ENCODE measurements around the gene C22orf39.

The C22orf39 gene, protein sequence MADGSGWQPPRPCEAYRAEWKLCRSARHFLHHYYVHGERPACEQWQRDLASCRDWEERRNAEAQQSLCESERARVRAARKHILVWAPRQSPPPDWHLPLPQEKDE

DNA sequence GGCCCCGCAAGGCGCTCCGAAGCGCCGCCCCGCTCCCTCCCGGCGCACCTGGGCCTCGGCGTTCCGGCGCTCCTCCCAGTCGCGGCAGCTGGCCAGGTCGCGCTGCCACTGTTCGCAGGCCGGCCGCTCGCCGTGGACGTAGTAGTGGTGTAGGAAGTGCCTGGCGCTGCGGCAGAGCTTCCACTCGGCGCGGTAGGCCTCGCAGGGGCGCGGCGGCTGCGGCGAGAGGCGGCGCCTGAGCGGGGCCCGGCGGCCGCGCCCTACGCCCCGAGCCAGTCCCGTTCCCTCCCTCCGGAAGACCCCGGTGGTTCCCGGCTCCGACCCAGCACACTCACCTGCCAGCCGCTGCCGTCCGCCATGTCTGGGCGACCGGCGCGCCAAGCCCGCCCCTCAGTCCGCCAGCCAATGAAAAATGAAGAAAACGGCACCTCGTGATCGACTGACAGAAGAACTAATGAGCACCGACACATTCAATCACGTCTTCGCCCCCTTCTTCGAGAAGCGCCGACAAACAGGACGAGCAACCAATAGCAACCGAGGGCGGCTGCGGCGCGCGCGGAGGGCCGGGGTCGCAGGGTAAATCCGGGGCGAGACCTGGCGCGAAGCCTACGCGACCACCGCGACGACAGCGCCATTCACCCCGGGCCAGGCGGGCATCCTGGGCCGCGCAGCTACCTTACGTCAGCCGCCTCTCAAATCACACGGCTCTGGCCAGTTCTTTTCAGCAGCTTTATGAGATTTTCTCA, at the start of gene C22orf39:
Gene C22orf39 (minus strand): TSS at position 382 of the 746 bp plus-strand sequence. CDS start 23 bp downstream, at position 359.
- DNase-seq: peak; percentile 89

DNA sequence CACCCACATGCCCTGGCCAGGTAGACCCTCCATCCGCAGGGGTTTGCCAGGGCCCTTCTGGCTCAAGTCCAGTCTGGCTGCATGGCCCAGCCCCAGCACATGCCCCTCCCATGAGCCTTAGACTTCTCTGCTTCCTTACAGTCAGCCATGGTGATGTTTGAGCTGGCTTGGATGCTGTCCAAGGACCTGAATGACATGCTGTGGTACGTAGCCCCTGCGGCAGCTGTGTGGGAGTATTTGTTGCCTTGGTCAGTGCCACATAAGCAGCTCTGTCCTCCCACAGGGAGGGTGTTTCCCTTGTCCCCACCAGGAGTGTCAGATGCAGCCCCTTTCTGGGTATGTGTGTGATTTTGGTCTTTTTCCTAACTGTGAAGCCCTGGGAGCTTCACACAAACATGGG, 49.7 kb upstream of the C22orf39 start:
- DNase-seq: no peak

DNA sequence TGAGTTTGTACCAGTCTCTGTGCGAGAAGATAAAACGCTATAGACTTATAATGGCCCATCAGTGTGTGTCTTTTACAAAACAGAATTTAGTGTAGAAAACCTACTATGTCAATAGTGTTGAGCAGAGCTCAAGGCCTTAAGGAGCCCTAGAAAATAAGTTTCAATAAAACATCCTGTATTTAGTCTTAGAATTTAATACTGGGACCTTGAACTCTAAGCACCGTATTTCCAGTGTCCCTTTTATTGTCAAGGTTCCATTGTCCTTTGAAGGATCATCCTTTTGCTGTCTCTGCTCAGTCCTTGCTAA, 48.8 kb upstream of the C22orf39 start:
- DNase-seq: no peak

DNA sequence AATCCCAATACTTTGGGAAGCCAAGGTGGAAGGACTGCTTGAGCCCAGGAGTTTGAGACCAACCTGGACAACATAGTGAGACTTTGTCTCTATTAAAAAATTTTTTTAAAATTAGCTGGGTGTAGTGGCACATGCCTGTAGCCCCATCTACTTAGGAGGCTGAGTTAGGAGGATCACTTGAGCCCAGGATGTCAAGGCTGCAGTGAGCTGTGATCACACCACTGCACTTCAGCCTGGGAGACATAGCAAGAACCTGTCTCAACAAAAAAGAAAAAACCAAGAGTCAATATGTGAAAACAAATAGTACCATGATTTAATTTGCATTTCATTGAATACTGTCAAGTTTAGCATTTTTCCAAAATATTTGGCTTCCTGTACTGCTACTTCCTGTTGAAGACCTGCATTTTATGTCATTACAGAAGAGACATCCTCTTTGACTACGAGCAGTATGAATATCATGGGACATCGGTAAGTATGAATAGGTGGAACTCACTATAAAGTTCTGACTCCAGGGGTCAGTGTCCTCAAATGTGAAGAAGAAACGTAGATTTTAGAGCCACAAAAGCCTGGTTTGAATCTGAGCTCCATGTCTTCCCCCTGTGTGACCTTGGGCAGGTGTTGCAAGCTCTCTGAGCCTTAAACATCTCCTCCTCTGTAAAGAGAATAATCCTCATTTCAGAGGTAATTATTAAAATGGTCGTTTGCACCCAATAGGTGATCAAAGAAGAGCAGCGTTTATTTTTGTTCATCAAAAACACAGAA, 48.2 kb upstream of the C22orf39 start:
- no peak for DNase-seq

DNA sequence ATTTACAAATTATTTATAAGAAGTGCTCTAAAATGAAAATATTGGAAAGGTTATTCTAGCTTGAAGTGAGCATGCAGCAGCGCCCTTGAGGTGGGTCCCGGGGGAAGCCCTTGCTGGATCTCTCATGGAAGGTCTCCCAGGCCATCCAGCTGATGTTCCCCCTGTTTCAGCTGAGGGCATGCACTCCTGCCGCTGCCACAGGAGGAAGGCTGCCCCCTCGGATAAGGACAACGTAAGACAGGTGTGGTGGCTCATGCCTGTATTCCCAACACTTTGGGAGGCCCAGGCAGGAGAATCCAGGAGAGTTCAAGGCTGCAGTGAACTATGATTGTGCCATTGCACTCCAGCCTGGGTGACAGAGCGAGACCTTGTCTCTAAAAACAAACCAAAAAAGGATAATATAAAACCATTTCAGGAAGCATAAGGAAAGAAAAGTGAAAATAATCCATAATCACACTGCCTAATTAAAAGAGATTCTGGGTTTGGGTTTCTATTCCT, 47.2 kb upstream of the C22orf39 start:
- DNase-seq: no peak

DNA sequence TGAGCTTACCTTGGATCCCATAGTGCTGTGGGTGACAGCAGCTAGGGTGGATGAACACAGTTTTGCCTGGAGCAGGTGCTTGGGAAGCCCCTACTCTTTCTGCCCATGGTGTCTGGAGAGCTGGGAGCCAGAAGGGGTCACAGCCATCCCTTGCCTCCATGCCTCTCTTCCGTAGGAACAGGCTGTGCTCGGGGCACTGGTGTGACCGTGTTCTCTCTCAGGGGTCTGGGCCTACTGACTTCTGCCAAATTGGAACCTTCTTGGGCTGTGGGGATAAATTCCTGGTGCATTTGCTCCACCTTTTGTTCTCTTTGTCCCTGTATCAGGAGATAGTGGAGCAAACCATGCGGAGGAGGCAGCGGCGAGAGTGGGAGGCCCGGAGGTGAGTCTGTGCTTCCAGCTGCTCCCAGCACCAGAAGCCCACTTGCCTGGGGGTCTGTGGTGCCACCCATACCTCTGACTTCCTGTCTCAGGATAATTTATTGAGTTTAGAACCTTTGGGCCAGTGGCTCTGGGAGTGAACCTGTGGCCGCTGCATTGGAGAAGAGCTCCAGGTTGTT, 46.6 kb upstream of the C22orf39 start:
- DNase-seq: no peak

DNA sequence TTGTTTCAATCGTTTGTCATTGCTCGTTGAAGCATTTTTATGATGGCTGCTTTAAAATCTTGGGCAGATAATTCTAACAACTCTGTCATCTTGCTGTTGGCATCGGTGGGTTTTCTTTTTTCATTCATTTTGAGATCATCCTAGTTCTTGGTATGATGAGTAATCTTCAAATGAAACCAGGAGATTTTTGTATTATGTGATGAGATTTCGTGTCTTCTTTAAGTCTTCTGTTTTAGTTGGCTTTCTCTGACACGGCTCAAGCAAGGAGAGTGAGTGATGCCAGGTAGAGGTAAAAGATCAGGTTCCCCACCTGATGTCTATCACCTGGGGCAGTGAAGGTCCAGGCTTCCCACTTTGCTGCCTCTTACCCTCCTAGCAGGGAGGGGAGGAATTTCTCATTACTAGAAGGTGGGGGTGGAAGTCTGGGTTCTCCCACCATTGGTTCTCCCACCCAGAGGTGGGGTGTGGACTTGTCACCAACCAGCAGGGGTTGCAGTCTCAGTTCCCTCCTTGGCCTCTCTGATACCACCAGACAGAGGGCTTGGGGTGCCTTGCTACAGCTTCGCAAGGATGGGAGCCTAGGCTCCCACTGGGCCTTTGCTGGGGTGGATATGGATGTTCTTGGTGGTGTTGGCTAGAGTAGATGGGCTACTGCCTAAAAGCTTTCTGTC, 45.1 kb upstream of the C22orf39 start:
- DNase-seq: no peak

DNA sequence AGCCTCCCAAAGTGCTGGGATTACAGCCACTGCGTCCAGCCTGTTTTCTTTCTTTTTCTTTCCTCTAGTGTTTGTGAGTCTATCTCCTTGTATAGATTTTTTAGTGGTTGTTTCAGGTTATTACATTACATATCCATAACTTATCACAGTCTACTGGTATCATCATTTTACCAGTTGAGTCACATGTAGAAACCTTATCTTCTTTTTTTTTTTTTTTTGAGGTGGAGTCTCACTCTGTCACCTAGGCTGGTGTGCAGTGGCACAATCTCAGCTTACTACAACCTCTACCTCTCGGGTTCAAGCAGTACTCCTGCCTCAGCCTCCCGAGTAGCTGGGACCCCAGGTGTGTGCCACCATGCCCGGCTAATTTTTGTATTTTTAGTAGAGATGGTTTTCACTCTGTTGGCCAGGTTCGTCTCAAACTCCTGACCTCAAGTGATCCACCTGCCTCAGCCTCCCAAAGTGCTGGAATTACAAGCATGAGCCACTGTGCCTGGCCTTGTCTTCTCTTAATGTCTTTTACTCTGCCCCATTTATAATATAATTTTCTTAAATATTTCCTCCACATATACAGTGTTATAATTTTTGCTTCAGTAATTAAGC, 43.2 kb upstream of the C22orf39 start:
- no peak for DNase-seq

DNA sequence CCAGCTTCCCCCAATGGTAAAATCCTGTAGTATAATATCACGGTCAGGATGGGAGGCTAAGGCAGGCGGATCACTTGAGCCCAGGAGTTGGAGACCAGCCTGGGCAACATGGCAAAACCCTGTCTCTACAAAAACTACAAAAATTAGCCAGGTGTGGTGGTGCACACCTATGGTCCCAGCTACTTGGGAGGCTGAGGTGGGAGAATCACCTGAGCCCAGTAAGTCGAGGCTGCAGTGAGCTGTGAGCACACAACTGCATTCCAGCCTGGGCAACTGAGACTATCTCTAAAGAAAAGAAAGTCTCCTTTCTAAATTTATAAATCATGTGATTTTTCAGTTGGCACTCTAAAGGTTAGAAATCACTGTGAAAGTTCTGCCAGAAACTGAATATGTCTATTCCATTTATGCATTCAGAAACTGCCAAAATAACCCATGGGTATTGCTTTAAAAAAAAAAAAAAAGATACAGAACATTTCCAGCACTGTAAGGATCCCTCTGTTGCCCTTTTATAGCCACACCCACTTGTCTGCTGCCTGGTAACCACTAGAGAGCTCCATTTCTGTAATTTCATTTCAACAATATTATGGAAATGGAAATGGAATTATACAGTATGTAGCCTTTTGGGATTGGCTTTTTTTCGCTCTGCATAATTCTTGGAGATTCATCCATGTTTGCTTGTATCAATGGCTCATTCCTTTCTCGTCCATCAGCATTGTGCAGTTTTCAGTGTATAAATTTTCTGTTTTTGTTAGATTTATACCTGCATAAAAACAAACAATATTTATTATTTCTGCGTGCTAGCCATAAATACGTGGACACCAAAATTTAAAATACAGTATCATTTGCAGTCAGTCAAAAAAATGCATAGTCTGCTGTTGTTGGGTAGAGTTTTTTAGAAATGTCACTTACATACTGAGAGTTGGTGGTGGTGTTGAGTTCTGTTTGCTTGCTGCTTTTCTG, 41.7 kb upstream of the C22orf39 start:
- no peak for DNase-seq

DNA sequence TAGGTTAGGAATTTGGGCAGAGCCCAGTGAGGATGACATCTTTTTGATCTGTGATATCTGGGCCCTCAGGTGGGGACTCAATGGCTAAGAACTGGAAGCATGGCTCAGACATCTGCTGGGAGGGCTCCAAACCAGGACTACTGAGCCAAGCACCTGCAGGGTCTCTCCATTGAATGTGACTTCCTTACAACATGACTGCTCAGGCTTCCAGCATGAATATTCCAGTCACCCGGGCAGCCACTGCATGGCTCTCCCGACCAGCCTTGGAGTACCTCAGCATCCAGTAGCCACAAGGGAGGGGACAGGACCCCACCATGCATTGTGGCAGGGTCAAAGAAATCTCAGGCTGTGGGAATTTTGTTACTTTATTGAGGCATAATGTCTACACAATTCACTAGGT, 40.8 kb upstream of the C22orf39 start:
- DNase-seq: no peak

DNA sequence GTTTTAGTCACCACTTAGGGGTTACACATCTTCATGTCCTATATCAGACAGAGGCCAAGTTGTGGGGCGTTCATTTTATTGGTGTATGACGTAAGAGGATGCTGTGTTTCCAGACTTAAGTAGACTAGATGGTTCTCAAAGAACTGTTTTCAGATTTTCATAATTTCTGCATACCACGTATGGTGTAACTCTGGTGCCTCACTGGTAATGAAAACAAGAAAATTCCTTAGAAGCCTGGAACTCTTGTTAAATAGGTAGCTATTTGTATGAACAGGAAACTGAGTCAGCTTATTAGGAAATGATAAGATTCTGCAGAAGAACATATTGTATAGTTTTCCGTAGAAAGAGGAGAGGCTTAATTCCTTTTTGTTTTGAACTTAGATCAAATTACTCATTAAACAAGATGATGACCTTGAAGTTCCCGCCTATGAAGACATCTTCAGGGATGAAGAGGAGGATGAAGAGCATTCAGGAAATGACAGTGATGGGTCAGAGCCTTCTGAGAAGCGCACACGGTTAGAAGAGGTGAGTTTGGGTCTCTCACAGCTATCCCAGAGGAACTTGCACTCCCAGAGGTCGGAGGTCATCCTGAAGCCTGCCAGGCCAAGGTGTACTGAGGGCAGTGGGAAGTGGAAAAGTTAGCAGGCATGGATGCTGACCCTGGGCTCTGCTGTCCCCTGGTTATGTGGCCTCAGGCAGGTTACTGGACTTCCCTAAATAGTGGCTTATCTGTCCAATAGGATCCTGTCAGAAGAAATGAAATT, 36.2 kb upstream of the C22orf39 start:
- no peak for DNase-seq

DNA sequence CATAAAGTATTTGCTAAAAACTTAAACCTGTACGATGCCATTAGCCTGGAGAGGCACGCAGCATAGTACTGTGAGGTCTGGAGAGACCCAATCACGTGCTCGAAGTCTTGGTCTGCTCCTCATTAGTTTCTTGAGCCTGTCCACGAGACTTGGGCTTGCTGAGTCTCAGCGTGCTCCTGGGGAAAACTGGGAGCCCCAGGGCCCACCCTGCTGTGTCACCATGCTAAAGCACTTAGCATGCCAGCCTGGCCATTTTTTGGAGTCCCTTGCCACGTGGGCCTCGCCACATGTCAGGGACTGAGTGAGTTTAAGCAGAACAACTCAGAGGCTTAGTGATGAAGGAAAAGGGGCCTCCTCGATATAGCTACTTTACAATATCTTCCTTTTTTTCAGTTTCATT, 34.8 kb upstream of the C22orf39 start:
- no peak for DNase-seq

DNA sequence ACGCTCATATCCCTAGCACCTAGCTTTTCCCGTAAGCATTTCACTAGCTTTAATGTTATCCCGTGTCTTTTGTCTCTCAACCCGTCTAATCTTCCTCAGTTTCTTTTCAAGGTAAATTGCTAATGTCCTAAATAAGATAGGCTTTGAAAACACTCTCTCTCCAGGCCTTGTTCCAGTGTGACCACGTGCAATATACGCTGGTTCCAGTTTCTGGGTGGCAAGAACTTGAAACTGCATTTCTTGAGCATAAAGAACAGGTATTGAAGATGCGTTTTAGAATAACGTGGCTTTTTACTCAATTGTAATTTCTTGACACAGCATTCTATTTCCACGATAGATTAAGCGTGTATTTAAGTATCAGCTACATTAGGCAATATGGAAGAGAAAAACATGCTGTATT, 33.3 kb upstream of the C22orf39 start:
- DNase-seq: no peak

DNA sequence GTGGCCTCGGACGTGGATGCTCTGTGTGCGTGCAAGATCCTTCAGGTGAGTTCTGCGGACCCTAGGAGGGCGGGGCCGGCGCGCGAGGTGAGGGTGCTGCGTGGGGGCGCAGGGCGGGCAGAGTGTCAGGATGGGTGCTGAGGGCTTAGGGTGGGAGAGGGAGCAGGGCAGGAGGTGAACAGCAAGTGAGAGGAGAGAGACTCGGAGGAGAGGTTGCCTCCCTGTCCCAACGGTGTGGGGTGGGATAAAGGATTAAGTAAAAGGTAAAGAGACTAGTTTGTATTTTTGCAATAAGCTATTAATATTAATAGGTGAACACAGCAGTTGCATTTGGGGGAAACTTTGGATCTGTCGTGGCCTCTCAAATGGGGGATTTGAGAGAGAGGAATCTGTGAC, 32.7 kb upstream of the C22orf39 start:
- DNase-seq: no peak

DNA sequence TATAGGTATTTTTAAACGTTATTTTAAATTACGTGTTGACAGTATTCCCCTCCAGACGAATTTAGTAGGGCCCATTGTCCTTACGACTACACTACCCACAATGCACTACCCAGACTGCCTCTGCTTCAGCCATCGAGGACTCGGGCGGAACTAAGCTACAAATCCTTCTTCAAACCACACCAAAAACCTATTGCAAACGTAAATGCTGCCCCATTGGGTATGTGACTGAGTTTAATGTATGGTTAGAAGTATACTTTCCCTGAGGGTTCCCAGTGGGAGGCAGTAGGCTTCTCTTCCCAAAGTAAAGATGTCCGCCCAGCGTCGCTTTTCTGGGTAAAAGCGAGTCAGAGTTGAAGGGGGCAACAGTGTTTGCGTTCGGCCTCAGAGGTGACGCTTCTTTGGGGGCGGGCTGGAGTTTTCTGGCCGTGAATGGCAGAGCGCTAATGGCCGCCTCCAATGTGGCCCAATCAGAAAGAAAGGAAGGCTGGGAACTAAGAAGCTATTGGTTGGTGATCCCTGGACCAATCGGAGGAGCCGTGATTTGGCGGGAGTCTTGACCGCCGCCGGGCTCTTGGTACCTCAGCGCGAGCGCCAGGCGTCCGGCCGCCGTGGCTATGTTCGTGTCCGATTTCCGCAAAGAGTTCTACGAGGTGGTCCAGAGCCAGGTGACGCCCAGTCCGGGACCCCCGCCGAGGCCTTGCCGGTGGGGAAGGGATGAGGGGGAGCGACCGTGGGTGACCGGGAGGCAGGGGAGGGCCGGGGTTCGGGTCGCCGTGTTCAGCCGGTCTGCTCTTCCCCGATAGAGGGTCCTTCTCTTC, 32.1 kb upstream of the C22orf39 start, which contains the start of gene CDC45:
Gene CDC45 (plus strand): TSS at position 566 of the 818 bp plus-strand sequence. CDS start 49 bp downstream, at position 615.
- DNase-seq: peak; percentile 95

DNA sequence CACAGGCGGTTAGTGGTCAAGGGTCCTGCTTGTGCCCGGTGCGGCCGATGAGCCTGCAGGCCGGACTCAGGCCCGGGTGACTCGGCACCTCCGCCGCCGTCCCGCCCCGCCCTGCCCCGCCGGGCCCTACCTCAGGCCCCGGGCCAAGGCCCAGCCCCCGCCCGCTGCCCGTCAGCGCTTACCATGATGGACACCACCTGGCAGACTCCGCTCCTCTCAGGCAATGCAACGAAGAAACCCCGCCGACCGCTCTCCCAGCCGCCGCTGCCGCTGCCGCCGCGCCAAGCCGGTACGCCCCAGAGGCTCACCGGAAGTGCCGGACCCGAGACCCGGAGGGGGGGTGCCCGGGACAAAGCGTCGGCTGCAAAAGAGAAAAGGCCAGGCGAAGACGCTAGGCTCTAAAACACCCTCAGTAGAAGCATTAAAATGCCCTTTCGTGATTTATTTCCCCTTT, 31.4 kb upstream of the C22orf39 start, which contains the start of gene UFD1:
Gene UFD1 (minus strand): TSS at position 293 of the 454 bp plus-strand sequence. CDS start 108 bp downstream, at position 185.
- peak; percentile 69 for DNase-seq

DNA sequence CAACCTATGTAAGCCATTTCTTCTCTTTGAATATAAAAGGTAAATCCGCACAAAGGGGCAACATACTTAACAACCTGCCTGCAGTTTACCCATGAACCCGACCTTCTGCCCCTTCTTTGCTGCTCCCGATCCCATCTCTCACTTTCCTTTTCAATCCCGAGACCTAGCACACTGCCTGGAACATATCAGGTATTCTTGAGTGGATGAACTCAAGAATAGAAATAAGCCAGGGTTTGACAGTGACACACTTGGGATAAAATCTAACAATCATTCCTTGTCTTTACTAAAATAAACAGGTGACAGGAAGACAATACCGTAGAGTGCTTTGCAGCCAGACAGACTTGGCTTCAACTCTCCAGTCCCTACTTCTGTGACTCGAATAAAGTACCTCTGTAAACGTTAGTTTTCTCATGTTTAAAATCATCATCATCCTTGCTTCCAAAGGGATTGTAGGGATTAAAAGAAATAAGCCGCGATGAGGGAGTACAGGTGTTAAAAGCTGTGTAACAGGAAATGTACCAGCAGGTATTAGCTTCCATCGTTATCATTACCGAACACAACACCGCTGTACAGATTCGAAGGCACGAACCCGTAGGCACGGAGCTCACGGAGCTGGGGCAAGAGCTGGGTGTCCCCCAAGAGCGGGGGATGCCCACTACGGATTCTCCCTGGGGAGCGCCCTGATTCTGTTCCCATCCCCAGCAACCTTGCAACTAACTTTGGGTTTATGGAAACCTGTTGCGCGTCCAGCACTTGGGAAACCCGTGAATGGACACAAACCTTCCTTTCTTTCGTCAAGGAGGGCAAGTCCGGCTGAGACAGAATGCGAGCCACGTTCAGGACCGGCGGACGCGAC, 30.8 kb upstream of the C22orf39 start:
- no peak for DNase-seq

DNA sequence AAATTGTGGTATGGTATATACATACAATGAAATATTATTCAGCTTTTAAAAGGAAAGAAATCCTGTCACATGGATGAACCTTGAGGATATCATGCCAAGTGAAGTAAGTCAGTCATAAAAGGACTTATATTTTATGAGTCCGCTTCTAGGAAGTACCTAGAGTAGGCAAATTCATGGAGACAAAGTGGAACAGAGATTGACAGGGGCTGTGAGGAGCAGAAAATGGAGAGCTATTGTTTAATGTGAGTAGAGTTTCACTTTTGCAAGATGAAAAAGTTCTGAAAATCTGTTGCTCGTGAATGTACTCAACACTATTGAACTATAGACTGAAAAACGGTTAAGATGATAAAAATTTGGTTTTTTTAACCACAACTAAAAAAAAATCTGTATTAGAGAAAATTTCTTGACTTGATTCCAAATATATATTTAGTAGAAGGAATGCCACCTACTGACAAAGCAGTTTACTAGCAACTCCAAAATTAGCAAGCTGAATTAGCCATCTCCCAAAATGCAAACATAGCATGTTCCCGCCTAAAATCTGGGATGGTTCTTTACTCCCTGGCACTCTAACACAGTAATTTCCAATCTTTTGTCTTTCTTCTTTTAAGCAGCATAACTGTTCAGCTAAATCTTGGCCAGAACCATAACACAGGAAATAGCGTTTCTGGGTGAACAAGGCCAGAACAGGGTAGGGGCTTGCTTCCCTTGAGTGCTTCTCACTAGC, 30.0 kb upstream of the C22orf39 start:
- no peak for DNase-seq
